GM12878 (cell line): ENCODE data around the gene ZNF213.

Source experiments
- CTCF ChIP-seq, 3 experiments: IDR thresholded peaks in 2 of 3; conservative IDR thresholded peaks in 1 of 3; 2 replicates each; pipeline ENCODE4 v1.5.1; 2011; ENCODE audit warnings: low read depth in 3 of 3, low read length in 3 of 3, mild to moderate bottlenecking in 3 of 3, control low read depth in 2 of 3, moderate library complexity in 2 of 3, inconsistent platforms in 1 of 3, mixed read lengths in 1 of 3; ENCODE audit not compliant: control insufficient read depth in 2 of 3, insufficient read depth in 1 of 3; ENCODE audit errors: extremely low read depth in 1 of 3
- MAX ChIP-seq: IDR thresholded peaks from 2 replicates; pipeline ENCODE4 v1.6.1; 2012; ENCODE audit warnings: low read depth, low read length, improper control_type of control experiment
- POLR2A ChIP-seq: IDR thresholded peaks from 2 replicates; pipeline ENCODE4 v1.6.1; 2011; ENCODE audit warnings: low read depth, mild to moderate bottlenecking, low read length
- RELA ChIP-seq: fragments of 450-650 bp; IDR thresholded peaks from 2 replicates; pipeline ENCODE4 v1.8.0; 2014; ENCODE audit warnings: borderline replicate concordance; ENCODE audit not compliant: partially characterized antibody
- USF2 ChIP-seq: IDR thresholded peaks from 2 replicates; pipeline ENCODE4 v1.6.1; 2011; ENCODE audit warnings: low read depth, low read length, improper control_type of control experiment, borderline replicate concordance
- ZNF24 ChIP-seq: fragments of 450-650 bp; IDR thresholded peaks from 2 replicates; pipeline ENCODE4 v1.6.1; 2017; ENCODE audit warnings: antibody characterized with exemption, mild to moderate bottlenecking

- TF ChIP-seq MAX (no peak), POLR2A (no peak), CTCF (IDR thresholded peaks at IDR 0.05 in 2 of 3, conservative IDR thresholded peaks at IDR 0.05 in 1 of 3; ENCODE audit: control insufficient read depth in 2 of 3, extremely low read depth in 1 of 3, insufficient read depth in 1 of 3, low read depth in 3 of 3, low read length in 3 of 3) (no peak), ZNF24 (no peak), RELA (no peak), USF2 (no peak)
Observed at GRCh38 chr16:3188675-3188924, 53.8 kb downstream of the ZNF213 start.
